Peyer's patch (tissue), 4 donors: ENCODE data around the gene PEA15.

ENCODE experiments used
- CTCF ChIP-seq, 6 experiments: fragments of 450-650 bp in 4 of 6; fragments of 200-600 bp in 2 of 6; sonication (generic) in 1 of 6; IDR thresholded peaks; one replicate each; pipeline ENCODE4 v1.5.1; 2017 to 2019; ENCODE audit warnings: antibody characterized with exemption in 6 of 6, mild to moderate bottlenecking in 3 of 6, moderate library complexity in 1 of 6
- POLR2A ChIP-seq, 2 donors: fragments of 450-650 bp; IDR thresholded peaks; one replicate each; pipeline ENCODE4 v1.5.1; 2017; ENCODE audit warnings: antibody characterized with exemption in 2 of 2, mild to moderate bottlenecking in 2 of 2, moderate library complexity in 2 of 2

GRCh38 chr1:160243767-160244166 is 38.6 kb downstream of the PEA15 start:
- TF ChIP-seq CTCF (IDR thresholded peaks at IDR 0.05) (no peak), POLR2A (IDR thresholded peaks at IDR 0.05) (no peak)
